Erythroblast (primary cell): ENCODE data around the gene ALDH1A2.

Experiments used
- GATA1 ChIP-seq: IDR thresholded peaks from 2 replicates; pipeline ENCODE4 v1.6.1; 2011; ENCODE audit warnings: low read depth, mild to moderate bottlenecking, control low read depth, low read length, moderate library complexity
- POLR2A ChIP-seq: IDR thresholded peaks from 2 replicates; pipeline ENCODE4 v1.6.1; 2011; ENCODE audit warnings: mild to moderate bottlenecking, low read length

DNA sequence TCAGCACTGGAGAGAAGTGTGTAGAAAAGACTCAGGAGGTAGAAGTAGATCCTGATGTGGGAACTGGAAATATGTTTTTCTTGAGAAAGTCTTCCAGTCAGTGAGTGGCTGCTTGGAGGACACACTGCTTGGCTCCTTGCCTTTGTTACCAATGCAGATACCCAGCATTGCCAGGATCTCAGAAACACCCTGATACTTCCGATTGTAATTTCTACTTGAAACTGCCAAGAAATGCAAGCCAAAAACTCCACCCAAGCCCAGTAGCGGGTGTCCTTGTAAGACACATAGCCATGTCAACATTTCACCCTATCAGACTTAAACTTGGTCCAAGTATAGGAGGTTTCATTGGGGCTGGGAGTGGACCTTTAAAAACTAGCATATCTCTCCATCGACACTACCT is 141.8 kb downstream of the ALDH1A2 start:
- TF ChIP-seq POLR2A (no peak), GATA1 (no peak)
